K562 (cell line): ENCODE data around the gene FMNL1. TPM values are rescaled to one million over a fixed set of nuclear protein-coding genes. Genes with fewer than 3 reads are reported as not detected.
A peak's percentile ranks its signal among the peaks of the same experiment; 100 is the strongest.

Source experiments
- ATAC-seq: fragments of 200-7000 bp; cut with Tn5 transposase; 3 replicates; pipeline ENCODE4 v1.9.1; 2020; ENCODE audit warnings: moderate library complexity
- BruUV-seq: library from RNA; stranded (reverse); fragments of 400-500 nt; replicated peaks from 2 replicates; lab custom pipeline; 2021; lab: Mats Ljungman, UMichigan
- CTCF ChIA-PET: fragments of 300-600 bp; formaldehyde crosslinking; extraction: SDS; loops from one replicate; lab custom pipeline; 2021; ENCODE audit warnings: low intra/inter-chr PET ratio; lab: Yijun Ruan, JAX
- POLR2A ChIA-PET: fragments of 300-600, 350-650 bp; sonication (Branson Sonifier 250); formaldehyde crosslinking; extraction: SDS; loops from one replicate; lab custom pipeline; 2021; ENCODE audit warnings: antibody characterized with exemption, inconsistent platforms; lab: Yijun Ruan, JAX
- DNase-seq, 4 experiments: peaks; one replicate each; pipeline versions ENCODE4 v3.0.0 to v3.0.0-alpha.2; 2011 to 2018; ENCODE audit warnings: low spot score in 3 of 4, mixed read lengths in 3 of 4; ENCODE audit errors: extremely low read depth in 1 of 4
- FAIRE-seq: peaks from 2 replicates; lab custom pipeline; 2011; peaks lifted over from hg19 to GRCh38; lab: Jason Lieb, UNC
- H2AFZ ChIP-seq: 2 replicates; pipeline ENCODE4 v1.6.0; 2011; ENCODE audit warnings: low read depth, low read length, control low read depth, inconsistent platforms
- H3K27ac ChIP-seq: fragments of 200-600 bp; 3 replicates; pipeline ENCODE4 v1.8.0; 2011; ENCODE audit warnings: low read depth, mild to moderate bottlenecking, control low read depth, inconsistent platforms, low read length, moderate library complexity, mixed read lengths; ENCODE audit errors: extremely low read depth
- H3K27me3 ChIP-seq, 2 experiments: fragments of 300-600 bp in 1 of 2; 2 replicates in 1 of 2; 3 replicates in 1 of 2; pipeline versions ENCODE4 v1.6.0 to v1.8.0; 2011; ENCODE audit warnings: inconsistent platforms in 2 of 2, low read length in 2 of 2, mild to moderate bottlenecking in 1 of 2, mixed read lengths in 1 of 2, moderate library complexity in 1 of 2; ENCODE audit not compliant: control insufficient read depth in 2 of 2, insufficient read depth in 2 of 2
- H3K36me3 ChIP-seq: fragments of 300-600 bp; 3 replicates; pipeline ENCODE4 v1.8.0; 2011; ENCODE audit warnings: mild to moderate bottlenecking, low read length, inconsistent platforms; ENCODE audit not compliant: control insufficient read depth, insufficient read depth
- H3K4me1 ChIP-seq, 2 experiments: fragments of 200-600 bp in 1 of 2; replicated peaks in 1 of 2; 2 replicates in 1 of 2; 3 replicates in 1 of 2; pipeline versions ENCODE4 v1.5.1 to v1.8.0; 2011; ENCODE audit warnings: inconsistent platforms in 2 of 2, low read length in 2 of 2, mild to moderate bottlenecking in 1 of 2, mixed read lengths in 1 of 2, moderate library complexity in 1 of 2; ENCODE audit not compliant: control insufficient read depth in 2 of 2, insufficient read depth in 2 of 2
- H3K4me2 ChIP-seq: 2 replicates; pipeline ENCODE4 v1.6.1; 2011; ENCODE audit warnings: low read length, control low read depth, inconsistent platforms, mixed read lengths; ENCODE audit not compliant: insufficient read depth
- H3K4me3 ChIP-seq: fragments of 200-600 bp; sonication (generic), shearing (Covaris generic); 2 replicates; pipeline ENCODE4 v1.5.1; 2016; ENCODE audit warnings: control low read depth, inconsistent platforms
- H3K79me2 ChIP-seq: fragments of 200-600 bp; 3 replicates; pipeline ENCODE4 v1.8.0; 2011; ENCODE audit warnings: low read length, inconsistent platforms; ENCODE audit not compliant: control insufficient read depth, insufficient read depth
- H3K9ac ChIP-seq, 2 experiments: 2 replicates each; pipeline versions ENCODE4 v1.6.0 to v1.6.1; 2011; ENCODE audit warnings: low read depth in 2 of 2, low read length in 2 of 2, control low read depth in 1 of 2, inconsistent platforms in 1 of 2, mild to moderate bottlenecking in 1 of 2, mixed read lengths in 1 of 2; ENCODE audit not compliant: insufficient read depth in 1 of 2
- H3K9me1 ChIP-seq: one replicate; pipeline ENCODE4 v1.6.0; 2011; ENCODE audit warnings: inconsistent platforms, mild to moderate bottlenecking, low read length, moderate library complexity; ENCODE audit not compliant: control insufficient read depth, insufficient read depth
- H3K9me3 ChIP-seq: replicated peaks from 2 replicates; pipeline ENCODE4 v1.5.1; 2011; ENCODE audit warnings: low read depth, low read length, inconsistent platforms; ENCODE audit not compliant: control insufficient read depth, insufficient read depth
- H4K20me1 ChIP-seq: replicated peaks from 2 replicates; pipeline ENCODE4 v1.6.1; 2011; ENCODE audit warnings: low read length, inconsistent platforms, mixed read lengths; ENCODE audit not compliant: control insufficient read depth, insufficient read depth
- CLOCK ChIP-seq: fragments of 250-450 bp; sonication (Bioruptor Pico); IDR thresholded peaks from 2 replicates; pipeline ENCODE4 v1.4.0; 2020; ENCODE audit warnings: mild to moderate bottlenecking, moderate library complexity, borderline replicate concordance
- POLR2G ChIP-seq: fragments of 200-400 bp; formaldehyde crosslinking; IDR thresholded peaks from 2 replicates; pipeline ENCODE4 v1.6.1; 2017; ENCODE audit warnings: low read depth, mild to moderate bottlenecking, antibody characterized with exemption, low read length, moderate library complexity
- ZNF655 ChIP-seq: fragments of 250-450 bp; sonication (Bioruptor Pico); IDR thresholded peaks from 2 replicates; pipeline ENCODE4 v1.5.0; 2021
- WGBS: fragments of 100-300 bp; shearing (Covaris generic); methylation state at CpG from one replicate; pipeline ENCODE4 v1.1.6; 2016; ENCODE audit warnings: low coverage, mixed read lengths; ENCODE audit not compliant: insufficient coverage; ENCODE audit errors: missing lambda C conversion rate; 5-methylcytosine and 5-hydroxymethylcytosine counted together
- in situ Hi-C: fragments of 300-500 bp; cut with MboI; formaldehyde crosslinking; loops from 4 replicates; pipeline ENCODE4 v1.15.0; 2018; ENCODE audit warnings: inconsistent platforms, mixed read lengths
- intact Hi-C: fragments of 100-400 bp; cut with micrococcal nuclease; formaldehyde crosslinking; loops from 2 replicates; pipeline ENCODE4 v1.14.2; 2022
- polyA plus RNA-seq, 8 experiments: library from polyadenylated mRNA; depleted of rRNA in 4 of 8; stranded (reverse) in 5 of 8; unstranded in 3 of 8; fragments of >200 nt; fragmentation: Nextera tagmentation in 2 of 8; fragmentation: Illumina TruSeq in 1 of 8; extraction: Ambion mirVana in 2 of 8; extraction: Trizol in 1 of 8; gene quantifications; 2 replicates each; pipeline versions ENCODE4 v1.2.1 to v1.2.3, GENCODE V29; 2011 to 2014; ENCODE audit warnings: inconsistent platforms in 1 of 8, missing spikeins in 1 of 8
- total RNA-seq, 7 experiments: library from RNA; depleted of rRNA in 6 of 7; stranded (reverse); fragments of >200 nt in 6 of 7; fragmentation: Illumina TruSeq in 2 of 7; extraction: Trizol in 2 of 7; gene quantifications; 2 replicates each; pipeline versions ENCODE4 v1.2.1 to v1.2.3, GENCODE V29; 2011 to 2021; ENCODE audit warnings: low replicate concordance in 1 of 7

FMNL1 gene
- total and polyA plus RNA-seq, 9 of the 15 experiments (the other 6 are each of a cell fraction or from before 2014, with no cell fraction given), result 0.70 to 36.6 (median 7.7) TPM

- no peak for TF ChIP-seq CLOCK
Observed at GRCh38 chr17:45271603-45272002, 49.9 kb downstream of the FMNL1 start (continued).

- H3K4me1 ChIP-seq, result peaks cover 12 to 16% of the 10 kb centered on the region in 2 experiments; a peak in 4 of 5 replicates
- in situ Hi-C loops (no loop called here), intact Hi-C loops (no loop called here)
- BruUV-seq, result no TSS peak
- no peak for FAIRE-seq
- no peaks in the 10 kb centered on the region for H3K9me1 ChIP-seq
- H3K4me2 ChIP-seq, result no peak overlapping the region
- no peaks in the 10 kb centered on the region for H3K27me3 ChIP-seq
- 0 out of 4 replicates have a peak overlapping the region, but pooled peaks of 1 of the 2 experiments have one; percentile 22 for H3K9ac ChIP-seq
- no peak overlapping the region for H3K27ac ChIP-seq
- no peak for ATAC-seq
- H3K79me2 ChIP-seq, result no peaks in the 10 kb centered on the region
- ChIA-PET CTCF (no interaction called here), POLR2A (interaction anchor here (0.5 kb wide), 1 partner anchor 114 kb away, joined by 3 read pairs; no protein-coding TSS in a partner anchor)
- no peak for DNase-seq
- peaks cover 47% of the 10 kb centered on the region for H3K36me3 ChIP-seq
- WGBS, result 80% methylated on average over 15 of the region's 16 CpGs
- H2AFZ ChIP-seq, result no peak overlapping the region
- no peak for TF ChIP-seq ZNF655 (CRISPR knock-in tag)
- TF ChIP-seq POLR2G, result 0 out of 2 replicates have a peak, but pooled peaks have one; percentile 8
- H3K4me3 ChIP-seq, result no peak overlapping the region
- peaks cover 5% of the 10 kb centered on the region for H4K20me1 ChIP-seq
- H3K9me3 ChIP-seq, result no peaks in the 10 kb centered on the region
Observed at GRCh38 chr17:45273551-45273957, 51.9 kb downstream of the FMNL1 start.
